GM21717 (cell line): ENCODE results near the gene BRAT1.

Experiments
- ATAC-seq: cut with Tn5 transposase; IDR thresholded peaks from one replicate; pipeline ENCODE4 v1.9.1; 2021; ENCODE audit warnings: mild to moderate bottlenecking, moderate library complexity; ENCODE audit not compliant: unreplicated experiment

BRAT1 gene

GRCh38 chr7:2525658-2526630 lies 29.4 kb downstream of the BRAT1 start:
- ATAC-seq: no peak

- no peak for ATAC-seq
Measured at GRCh38 chr7:2524808-2525657, 30.3 kb downstream of the BRAT1 start.

- ATAC-seq: no peak
Measured at GRCh38 chr7:2523941-2524807, 31.1 kb downstream of the BRAT1 start.

DNA sequence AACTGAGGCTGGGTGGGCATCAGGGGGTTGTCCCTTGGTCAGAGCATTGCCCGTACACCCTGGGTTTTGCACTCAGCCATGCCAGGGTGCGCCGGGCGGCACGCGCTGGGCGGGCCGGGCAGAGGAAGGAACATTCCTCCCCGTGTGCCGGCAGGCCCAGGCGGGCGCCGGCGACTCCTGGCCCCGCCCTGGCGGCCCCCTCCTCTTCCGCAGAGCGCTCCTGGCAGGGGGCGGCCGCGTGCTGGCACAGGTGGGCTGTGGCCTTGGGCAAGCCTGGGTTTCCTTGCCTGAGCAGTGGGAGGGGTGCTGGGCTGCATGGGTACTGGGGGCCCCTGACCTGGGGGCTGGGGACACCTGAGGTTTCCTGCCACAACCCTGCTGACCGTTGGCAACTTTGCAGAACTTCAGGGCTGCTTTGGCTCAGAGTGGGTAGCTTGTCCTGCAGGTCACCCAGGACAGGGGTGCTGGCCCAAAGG lies 31.8 kb downstream of the BRAT1 start:
- ATAC-seq: no peak

DNA sequence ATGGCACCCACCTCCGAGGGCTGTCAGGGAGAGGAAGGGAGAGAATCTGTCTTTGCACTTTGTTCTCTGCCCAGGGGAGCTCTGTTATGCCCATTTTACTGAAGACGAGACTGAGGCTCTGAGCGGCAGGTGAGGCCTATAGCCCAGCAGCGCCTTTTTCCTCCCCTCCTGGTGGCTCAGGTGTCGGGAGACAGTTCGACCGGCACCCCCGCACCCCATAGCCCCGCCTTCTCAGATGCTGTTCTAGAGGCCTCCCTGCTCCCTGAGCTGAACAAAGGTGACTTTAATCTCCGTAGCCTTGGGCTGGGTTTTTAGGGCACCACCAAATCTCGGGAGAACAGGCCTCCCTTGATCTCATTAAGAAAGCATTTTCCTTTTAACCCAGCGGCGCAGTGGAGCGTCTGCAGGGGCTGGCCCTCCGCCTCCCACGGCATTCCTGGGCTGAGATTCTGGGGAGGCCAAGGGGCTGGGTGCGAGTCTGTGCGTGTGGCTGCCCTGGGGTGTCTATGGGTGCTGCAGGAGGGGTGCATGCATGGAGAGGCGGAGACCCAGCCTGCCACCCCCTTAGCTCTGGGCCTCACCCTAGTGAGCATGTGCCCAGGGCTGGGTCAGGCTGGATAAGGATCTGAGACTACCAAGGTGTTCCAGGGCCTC lies 32.4 kb downstream of the BRAT1 start:
- no peak for ATAC-seq

DNA sequence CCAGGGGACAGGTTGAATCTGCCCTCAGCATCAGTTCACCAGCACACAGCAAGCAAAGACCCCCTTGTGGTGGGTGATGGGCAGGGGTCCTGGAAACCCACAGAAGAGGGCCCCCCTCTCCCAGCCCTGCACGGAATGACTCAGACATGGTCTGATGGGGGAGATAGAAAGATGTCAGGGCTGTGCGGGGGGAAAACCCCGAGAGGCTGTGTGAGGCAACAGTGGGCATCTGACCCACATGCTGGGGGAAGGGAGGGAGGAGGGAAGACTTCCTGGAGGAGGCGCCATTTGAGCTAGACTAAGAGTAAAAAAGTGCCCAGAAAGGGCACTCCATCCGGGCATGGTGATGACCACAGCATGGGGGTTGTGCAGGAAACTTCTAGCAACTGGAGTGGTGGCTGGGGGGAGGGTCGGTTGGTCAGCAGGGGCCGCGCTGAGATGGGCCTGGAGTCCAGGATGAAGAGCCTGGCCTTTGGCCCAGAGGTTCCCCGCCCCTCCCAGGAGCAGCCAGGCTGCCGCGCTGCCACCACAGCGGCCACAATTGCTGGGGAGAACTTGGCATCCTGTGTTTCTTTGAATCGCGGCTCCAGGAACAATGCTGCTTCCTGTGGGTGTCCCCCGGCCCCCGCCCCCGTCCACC lies 33.3 kb downstream of the BRAT1 start:
- ATAC-seq: no peak

- ATAC-seq: no peak
Measured at GRCh38 chr7:2521341-2521745, 34.0 kb downstream of the BRAT1 start.

DNA sequence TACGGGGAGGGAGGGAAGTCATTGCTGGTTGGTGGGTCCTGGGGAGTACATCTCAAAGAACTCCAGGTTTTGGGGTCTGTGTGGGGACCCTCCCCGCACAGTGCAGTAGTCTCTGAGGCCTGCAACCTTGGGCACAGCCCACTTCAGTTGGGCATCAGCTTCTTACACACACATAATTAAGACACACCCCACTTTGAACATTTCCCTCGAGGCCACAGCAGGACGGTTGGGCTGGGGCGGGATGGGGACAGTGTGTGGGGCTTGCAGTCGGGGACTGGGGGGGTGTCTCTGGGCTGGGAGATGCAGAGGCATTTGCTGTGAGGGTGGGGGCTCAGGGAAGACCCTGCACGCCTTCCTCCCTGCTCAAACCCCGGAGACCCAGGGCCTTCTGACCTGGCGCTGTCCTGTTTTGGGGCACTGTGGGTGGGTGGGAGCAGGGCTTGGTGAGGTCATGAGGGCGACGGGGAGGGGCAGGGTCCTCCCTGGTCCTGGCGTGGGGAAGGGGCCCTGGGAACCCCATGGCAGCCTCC lies 34.5 kb downstream of the BRAT1 start:
- no peak for ATAC-seq

DNA sequence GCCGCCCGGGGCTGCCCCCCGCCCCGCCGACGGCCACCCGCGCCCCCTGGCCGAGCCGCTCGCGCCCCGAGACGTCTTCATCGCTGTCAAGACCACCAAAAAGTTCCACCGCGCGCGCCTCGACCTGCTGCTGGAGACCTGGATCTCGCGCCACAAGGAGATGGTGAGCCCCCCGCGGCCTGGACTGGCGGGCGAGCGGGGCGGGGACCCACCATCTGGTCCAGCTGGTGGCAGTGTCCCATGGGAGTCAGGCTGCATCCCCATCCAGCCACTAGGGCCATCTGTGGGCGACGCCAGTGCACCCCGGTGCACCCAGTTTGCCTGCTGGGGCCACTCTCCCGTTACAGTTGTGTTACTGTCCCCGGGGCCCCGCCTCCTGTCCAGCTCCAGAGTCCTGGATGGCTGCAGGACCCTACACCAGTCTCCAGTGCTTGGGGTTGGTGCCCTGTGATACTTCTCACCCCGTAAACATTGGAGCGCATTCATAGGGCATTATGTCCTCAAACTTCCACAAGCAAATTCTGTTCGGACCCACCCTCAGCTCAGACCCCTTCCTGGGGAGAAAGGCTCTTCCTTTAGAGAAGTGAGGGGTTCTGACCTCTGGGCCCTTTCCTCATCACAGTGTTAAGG lies 35.1 kb downstream of the BRAT1 start:
- no peak for ATAC-seq

DNA sequence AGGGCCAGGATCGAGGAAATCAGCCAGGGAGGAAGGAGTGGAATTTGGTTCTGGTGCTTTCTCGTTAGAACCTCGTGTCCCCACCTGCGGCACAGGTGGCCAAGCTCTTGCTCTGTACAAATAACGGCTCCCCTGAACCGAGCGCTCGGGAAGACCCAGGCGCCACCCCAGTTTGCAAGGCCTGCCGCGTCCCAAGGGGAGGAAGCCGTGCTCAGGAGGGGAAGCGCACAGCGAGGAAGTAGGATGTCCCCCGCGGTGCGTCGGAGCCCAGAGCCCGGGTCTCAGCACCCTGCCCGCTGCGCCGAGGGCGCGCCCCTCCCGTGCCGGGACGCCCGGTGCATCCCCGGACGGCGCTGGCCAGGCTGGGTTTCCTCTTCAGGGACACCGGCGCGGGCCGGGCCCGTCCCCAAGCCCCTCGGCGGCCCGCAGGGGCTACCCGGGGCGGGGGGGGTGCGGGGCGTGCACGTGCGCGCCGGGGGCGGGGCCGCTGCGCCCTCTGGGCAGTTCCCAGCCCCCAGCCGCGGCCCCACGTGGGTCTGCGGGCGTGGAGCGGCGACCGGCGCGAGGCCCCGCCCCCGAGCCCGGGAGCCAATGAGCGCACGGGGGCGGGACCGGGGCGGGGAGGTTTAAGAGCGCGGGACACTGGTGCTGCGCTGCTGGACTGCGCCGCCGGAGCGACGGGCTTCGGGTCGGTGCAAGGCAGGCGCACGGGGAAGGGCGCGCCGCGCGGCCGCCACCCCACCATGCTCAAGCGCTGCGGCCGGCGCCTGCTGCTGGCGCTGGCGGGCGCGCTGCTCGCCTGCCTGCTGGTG lies 36.0 kb downstream of the BRAT1 start, which contains the start of gene LFNG:
TSS of gene LFNG (plus strand) at position 656 of the 812 bp plus-strand sequence. CDS start at position 744, 88 bp downstream.
- ATAC-seq: peak; percentile 71

DNA sequence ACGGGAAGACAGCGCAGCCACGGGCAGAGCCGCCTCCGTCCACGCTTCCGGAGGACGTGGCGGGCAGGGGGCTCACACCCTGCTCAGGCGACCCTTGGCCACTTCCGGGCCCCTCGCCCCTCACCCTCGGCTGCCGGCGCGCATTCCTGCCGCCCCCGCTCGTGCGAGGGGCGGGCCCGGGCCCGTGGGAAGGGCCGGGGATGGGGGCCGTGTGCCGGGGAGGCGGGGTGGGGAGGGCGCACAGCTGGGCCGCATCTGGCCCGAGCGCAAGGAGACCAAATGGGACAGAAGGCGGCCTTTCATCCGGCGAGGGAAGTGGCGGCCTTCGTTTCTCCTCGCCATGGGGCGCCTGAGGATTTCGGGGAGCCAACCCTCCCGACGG lies 36.6 kb downstream of the BRAT1 start:
- no peak for ATAC-seq

DNA sequence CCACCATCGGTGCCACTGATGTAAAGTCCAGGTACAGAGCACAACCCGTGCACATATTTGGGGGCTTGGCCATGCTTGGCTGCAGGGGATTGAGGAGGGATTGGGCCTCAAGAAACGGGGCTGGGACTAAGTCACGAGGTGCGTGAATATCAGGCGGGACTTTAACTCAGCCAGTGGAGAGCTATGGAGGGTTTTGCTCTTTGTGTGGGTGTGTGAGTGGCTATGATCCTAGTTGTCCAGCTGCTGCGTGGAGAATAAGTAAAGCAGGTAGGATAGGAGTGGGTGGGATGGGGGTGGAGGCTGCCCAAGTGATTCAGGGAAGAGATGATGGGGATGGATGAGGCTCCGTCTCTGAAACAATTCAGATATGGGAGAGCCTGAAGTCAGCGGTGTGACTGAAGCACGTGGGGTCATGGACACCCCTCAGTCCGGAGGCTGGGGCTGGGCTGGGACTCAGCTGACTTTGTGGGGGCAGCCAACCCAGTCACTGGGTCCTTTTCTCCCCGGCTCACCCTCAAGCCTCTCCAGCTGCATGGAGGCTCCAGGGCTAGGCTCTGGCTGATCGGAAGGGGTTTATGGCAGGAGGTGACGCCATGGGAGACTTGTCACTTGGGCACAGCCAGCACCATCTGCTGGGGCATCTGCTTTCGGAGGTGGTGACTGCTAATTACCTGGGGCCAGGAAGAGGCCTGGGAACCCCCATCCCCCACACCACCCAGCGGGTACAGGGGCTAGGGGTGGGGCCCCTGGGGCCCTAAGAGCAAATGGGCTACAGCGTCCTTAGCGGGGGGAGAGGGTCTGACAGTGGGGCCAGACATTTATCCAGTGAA lies 37.4 kb downstream of the BRAT1 start:
- ATAC-seq: no peak

DNA sequence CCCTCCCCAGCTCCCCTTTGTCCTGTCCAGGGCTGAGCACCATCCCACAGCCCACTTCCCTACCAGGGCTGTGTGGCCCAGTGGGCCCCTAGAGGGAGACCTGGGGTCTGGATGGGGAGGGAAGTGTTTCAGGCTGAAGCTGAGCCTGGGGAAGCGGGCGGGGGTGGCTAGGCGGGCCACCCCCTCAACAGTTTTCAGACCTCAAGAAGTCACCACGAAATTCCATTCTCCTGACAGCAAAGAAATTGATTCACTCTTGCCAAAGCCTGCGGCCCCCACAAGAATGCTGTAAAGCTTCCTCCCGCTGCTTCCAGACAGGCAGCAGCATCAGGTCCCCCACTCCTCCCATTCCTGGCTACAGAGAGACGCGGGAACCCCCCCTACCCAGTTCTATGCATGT lies 38.3 kb downstream of the BRAT1 start:
- no peak for ATAC-seq

DNA sequence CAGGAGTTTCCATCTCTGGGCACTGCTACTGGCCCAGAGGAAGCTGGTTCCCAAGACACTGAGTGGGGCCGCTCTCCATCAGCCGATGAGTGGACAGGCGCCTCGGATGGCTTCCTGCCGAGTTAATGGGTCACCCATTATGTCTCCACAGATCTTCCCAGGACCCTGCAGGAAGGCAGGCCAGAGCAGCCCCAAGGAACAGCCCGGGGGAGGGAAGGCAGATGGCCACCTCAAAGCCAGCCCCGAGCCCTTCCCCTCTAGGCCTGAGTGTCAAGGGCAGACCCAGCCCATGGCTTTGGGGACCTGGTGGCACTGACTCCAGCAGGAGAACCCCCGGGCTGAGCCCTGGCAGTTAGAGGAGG lies 39.1 kb downstream of the BRAT1 start:
- ATAC-seq: no peak

GRCh38 chr7:2515424-2516193 lies 39.7 kb downstream of the BRAT1 start:
- no peak for ATAC-seq
